Measurements from ENCODE around the gene ZNF273. TPM values are rescaled to one million over a fixed set of nuclear protein-coding genes. Genes with fewer than 3 reads are reported as not detected.

Gene ZNF273
- total RNA-seq, 1 donor from 2014 or later = 8.4 TPM

DNA sequence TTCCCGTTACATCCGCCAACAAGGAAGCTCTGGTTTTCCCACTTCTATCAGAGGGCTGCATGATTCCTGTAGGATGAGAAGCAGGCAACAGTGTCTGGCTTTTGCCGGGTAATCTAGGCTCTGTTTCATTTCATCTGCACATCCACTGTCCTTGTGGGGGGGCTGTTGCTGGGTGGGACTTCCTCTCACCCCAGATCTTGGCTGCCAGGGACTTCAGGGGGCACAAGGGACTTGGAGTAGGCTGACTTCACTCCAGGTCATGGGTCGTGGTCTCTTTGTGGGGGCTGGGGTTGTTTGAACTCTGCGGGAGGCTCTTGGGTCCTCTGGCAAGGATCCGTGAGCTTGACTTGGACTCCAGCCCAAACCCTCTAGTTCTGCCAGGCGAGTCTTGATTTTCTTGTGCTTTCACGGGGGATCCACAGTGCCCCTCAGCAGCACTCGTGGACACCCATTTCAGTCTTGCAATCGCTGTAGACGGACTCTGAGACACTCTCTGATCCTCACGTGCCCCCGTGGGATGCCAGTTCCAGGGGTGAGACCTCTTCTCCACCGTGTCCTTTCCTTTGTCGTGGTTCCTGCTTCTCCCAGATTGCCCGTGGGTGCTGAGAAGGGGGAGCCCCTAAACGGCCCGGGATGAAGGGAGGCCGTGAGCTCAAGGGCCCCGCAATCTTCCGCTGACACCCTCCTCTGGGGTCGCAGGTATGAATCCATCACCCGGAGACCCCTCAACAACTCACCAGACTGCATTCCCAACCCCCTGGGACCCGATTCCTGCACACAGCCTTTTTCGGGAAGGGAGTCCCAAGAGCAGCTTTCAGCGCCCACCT, 21.4 kb upstream of the ZNF273 start:
- Histone ChIP-seq H3K4me3 (peak overlapping the region; percentile 54), H3K27ac (no peak overlapping the region), H3K27me3 (ENCODE audit: low read depth) (peaks cover 22% of the 10 kb centered on the region)

DNA sequence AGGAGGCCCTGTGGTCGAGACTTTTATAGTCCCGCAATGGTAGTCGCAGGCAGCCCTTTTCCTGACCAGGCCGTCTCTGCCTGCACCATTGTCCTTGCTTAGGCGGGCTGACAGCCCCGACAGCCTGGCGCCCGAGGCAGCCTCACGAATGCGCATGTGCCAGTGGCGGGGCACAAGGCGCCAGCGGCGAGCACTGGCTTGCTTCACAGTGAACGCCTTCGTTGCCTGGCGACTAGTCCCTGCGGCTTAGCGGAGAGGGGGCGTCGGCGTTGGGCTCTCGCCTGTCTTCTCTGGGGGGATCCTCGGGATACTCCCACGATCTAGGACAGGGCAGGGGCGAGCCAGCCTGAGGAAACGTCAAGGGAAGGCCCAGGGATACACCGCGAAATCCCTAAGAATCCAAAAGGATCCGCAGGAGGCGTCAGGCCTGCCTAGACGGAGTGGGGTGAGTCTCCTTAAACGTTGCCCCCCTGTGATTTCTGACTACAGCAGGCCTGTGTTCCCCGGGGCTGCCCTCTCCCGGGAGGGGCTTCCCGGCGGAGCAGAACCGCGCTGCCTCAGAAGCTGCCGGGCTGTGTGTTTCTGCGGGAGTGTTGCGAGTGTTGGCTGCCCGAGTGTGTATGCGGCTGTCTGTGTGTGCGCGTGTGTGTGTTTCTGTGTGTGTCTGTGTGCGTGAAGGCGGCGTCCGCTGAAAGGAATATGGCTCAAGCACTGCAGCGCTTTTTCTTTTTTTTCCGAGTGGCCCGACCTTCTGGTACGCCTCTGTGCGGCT, 20.5 kb upstream of the ZNF273 start:
- TF ChIP-seq, protein P1, sequence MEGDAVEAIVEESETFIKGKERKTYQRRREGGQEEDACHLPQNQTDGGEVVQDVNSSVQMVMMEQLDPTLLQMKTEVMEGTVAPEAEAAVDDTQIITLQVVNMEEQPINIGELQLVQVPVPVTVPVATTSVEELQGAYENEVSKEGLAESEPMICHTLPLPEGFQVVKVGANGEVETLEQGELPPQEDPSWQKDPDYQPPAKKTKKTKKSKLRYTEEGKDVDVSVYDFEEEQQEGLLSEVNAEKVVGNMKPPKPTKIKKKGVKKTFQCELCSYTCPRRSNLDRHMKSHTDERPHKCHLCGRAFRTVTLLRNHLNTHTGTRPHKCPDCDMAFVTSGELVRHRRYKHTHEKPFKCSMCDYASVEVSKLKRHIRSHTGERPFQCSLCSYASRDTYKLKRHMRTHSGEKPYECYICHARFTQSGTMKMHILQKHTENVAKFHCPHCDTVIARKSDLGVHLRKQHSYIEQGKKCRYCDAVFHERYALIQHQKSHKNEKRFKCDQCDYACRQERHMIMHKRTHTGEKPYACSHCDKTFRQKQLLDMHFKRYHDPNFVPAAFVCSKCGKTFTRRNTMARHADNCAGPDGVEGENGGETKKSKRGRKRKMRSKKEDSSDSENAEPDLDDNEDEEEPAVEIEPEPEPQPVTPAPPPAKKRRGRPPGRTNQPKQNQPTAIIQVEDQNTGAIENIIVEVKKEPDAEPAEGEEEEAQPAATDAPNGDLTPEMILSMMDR (IDR thresholded peaks at IDR 0.05) = no peak
- Histone ChIP-seq H3K4me3 (peak overlapping the region; percentile 54), H3K9me3 (no peaks in the 10 kb centered on the region), H3K27me3 (ENCODE audit: low read depth) (peaks cover 15% of the 10 kb centered on the region), H3K4me1 (peaks cover 7% of the 10 kb centered on the region), H3K27ac (no peak overlapping the region), H3K36me3 (no peaks in the 10 kb centered on the region)
- peak; percentile 65 to 81 for ATAC-seq
- intact Hi-C loops (cut with DNase I) = no loop called here
- peak; percentile 69 for DNase-seq

More for the DNA sequence above, 21.4 kb upstream of the ZNF273 start:
- Histone ChIP-seq H3K36me3 (no peaks in the 10 kb centered on the region), H3K4me1 (peaks cover 13% of the 10 kb centered on the region), H3K9me3 (no peaks in the 10 kb centered on the region)
- ATAC-seq (no peak), DNase-seq (no peak)
- intact Hi-C loops (cut with DNase I) = no loop called here
- TF ChIP-seq, protein P1 (IDR thresholded peaks at IDR 0.05) = no peak

DNA sequence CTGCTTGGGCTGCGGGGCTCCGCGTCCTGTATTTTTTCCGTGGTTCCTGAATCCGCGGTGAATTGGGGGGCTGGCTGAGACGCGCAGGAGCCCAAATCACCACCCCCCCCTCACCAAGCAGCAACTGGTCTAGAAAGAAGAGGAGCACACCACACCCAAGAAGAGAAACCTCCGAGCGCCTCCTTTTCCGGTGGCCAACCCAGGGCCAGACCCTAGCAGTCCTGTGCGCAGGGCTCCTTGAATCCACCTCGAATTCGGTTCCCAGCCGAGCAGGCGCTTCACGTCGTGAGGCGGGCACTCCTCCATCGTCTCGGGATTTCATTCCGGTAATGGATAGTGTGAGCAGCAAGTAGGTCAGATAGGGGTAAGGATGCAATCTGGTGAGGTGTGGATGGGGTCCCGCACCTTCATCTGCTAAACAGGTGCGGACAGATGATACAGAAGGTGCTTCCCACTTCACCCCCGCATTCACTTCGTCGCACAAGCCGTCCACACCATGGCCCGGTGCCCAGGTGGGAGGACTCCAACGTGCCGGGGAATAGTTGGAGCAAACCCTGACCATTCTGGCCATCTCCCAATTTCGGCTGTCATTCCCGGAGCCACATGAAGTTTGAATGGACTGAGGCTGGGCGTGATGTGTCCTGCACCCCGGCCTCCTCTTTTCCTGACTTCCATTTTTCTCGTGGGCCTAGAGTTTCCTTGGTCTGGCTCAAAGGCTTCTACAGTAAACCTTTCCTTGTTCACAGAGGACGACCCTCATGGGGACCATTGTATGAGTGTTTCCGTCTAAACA, 19.8 kb upstream of the ZNF273 start:
- peaks cover 15% of the 10 kb centered on the region for H3K27me3 ChIP-seq (ENCODE audit: low read depth)
- intact Hi-C loops (cut with DNase I) = no loop called here
- DNase-seq = no peak

DNA sequence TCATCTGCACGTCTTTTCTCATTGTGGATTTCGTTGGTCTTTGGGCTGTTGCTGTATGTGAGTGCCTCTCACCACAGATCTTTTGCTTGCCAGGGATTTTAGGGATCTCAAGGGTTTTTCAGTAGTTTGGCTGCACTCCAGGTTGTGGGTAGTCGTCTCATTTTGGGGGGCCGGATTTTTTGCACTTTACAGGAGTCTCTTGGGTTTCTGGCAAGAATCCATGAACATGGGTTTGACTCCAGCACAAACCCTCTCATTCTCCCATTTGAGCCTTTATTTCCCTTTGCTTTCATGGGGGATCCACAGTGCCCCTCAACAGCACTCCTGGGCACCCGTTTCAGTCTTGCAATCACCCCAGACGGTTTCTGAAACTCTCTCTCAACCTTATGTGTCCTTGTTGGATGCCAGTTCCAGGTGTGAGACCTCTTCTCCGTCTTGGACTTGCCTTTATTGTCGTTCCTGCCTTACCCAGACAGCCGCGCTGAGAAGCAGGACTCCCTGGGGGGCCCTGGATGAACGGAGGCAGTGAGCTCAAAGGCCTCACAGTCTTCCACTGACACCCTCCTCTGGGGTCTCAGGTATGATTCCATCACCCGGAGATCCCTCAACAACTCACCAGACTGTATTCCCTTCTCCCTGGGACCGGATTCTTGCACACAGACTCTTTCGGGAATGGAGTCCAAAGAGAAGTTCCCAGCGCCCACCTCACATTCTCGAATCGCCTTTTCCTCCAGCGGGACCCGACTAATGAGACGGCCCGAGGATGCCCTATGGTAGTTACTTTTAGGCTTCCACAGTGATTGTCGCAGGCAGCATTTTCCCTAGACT, 18.8 kb upstream of the ZNF273 start:
- TF ChIP-seq, protein P1 (IDR thresholded peaks at IDR 0.05) = no peak
- Histone ChIP-seq H3K4me1 (peaks cover 21% of the 10 kb centered on the region), H3K27ac (no peak overlapping the region), H3K4me3 (no peak overlapping the region), H3K9me3 (no peaks in the 10 kb centered on the region), H3K36me3 (no peaks in the 10 kb centered on the region), H3K27me3 (ENCODE audit: low read depth) (peaks cover 15% of the 10 kb centered on the region)
- intact Hi-C loops (cut with DNase I) = no loop called here
- no peak for ATAC-seq
- no peak for DNase-seq

More for the DNA sequence above, 19.8 kb upstream of the ZNF273 start:
- Histone ChIP-seq H3K9me3 (no peaks in the 10 kb centered on the region), H3K27ac (no peak overlapping the region), H3K4me3 (peak overlapping the region; percentile 54), H3K4me1 (peaks cover 11% of the 10 kb centered on the region), H3K36me3 (no peaks in the 10 kb centered on the region)
- TF ChIP-seq, protein P1 (IDR thresholded peaks at IDR 0.05) = no peak
- no peak for ATAC-seq

Data from lower lobe of right lung (tissue), 2 donors.